22Rv1 (cell line): Measurements from ENCODE around the gene ZNF132.
A peak's percentile ranks its signal among the peaks of the same experiment; 100 is the strongest.

Experiments
- H3K27ac ChIP-seq: fragments of 450-650 bp; 2 replicates; pipeline ENCODE4 v1.5.1; 2017
- ZFX ChIP-seq: fragments of 450-650 bp; IDR thresholded peaks from 2 replicates; pipeline ENCODE4 v1.6.1; 2017; ENCODE audit warnings: antibody characterized with exemption, borderline replicate concordance
- TF ChIP-seq, protein P1 (sequence below): fragments of 450-650 bp; IDR thresholded peaks from 2 replicates; pipeline ENCODE4 v1.5.1; 2017; ENCODE audit warnings: mild to moderate bottlenecking

Gene ZNF132

DNA sequence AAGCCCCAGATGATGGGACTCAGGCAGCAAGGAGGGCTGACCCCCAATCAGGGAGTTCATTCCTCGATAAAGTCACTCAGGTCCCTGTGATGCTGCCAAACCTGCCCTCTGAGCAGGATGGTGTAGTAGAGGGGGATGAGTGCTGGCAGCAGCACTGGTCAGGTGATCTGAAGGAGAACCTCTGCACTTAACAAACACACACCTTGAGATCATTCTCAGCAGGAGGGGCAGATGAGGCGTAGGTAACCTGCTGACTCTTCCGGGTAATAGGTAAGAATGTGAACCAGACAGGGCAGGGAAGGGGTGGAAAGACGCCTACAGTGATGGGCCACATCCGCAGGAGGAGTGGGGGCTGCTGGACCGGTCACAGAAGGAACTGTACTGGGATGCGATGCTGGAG, 39.4 kb upstream of the ZNF132 start:
- TF ChIP-seq ZFX, result no peak
- TF ChIP-seq, protein P1, sequence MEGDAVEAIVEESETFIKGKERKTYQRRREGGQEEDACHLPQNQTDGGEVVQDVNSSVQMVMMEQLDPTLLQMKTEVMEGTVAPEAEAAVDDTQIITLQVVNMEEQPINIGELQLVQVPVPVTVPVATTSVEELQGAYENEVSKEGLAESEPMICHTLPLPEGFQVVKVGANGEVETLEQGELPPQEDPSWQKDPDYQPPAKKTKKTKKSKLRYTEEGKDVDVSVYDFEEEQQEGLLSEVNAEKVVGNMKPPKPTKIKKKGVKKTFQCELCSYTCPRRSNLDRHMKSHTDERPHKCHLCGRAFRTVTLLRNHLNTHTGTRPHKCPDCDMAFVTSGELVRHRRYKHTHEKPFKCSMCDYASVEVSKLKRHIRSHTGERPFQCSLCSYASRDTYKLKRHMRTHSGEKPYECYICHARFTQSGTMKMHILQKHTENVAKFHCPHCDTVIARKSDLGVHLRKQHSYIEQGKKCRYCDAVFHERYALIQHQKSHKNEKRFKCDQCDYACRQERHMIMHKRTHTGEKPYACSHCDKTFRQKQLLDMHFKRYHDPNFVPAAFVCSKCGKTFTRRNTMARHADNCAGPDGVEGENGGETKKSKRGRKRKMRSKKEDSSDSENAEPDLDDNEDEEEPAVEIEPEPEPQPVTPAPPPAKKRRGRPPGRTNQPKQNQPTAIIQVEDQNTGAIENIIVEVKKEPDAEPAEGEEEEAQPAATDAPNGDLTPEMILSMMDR, result no peak
- H3K27ac ChIP-seq, result peak overlapping the region; percentile 98; the same call in 1 of the 2 replicates

DNA sequence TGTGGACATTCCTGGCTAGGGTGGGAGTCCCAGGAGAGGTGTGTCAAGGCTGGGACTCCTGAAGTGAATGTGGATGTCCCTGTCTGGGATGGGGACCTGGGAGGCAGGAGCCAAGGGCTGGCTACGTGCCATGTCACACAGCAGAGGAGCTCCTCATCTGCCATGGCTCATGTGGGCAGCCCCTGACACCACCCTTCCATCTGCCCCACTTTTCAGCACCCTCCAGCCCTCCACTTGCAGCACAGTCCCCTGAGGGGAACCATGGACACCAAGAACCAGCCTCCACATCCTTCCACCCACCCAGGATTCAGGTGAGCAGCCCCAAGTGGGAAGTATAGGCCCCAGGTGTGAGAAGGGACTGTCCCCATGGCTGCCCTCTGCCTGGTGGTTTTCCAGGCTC, 37.9 kb upstream of the ZNF132 start:
- peak overlapping the region; percentile 98 for H3K27ac ChIP-seq
- TF ChIP-seq, protein P1, result no peak
- TF ChIP-seq ZFX, result no peak

DNA sequence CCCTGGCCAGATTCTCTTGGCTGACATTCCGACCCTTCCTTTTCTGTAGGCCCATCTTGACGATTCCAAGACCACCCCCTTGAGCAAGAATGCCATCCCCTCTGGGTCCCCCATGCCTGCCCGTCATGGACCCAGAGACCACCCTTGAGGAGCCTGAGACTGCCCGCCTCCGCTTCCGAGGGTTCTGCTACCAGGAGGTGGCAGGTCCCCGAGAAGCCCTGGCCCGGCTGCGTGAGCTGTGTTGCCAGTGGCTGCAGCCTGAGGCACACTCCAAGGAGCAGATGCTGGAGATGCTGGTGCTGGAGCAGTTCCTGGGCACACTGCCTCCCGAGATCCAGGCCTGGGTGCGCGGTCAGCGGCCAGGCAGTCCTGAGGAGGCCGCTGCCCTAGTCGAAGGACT, 37.2 kb upstream of the ZNF132 start:
- TF ChIP-seq ZFX, result no peak
- TF ChIP-seq, protein P1, result no peak
- H3K27ac ChIP-seq, result peak overlapping the region; percentile 98

DNA sequence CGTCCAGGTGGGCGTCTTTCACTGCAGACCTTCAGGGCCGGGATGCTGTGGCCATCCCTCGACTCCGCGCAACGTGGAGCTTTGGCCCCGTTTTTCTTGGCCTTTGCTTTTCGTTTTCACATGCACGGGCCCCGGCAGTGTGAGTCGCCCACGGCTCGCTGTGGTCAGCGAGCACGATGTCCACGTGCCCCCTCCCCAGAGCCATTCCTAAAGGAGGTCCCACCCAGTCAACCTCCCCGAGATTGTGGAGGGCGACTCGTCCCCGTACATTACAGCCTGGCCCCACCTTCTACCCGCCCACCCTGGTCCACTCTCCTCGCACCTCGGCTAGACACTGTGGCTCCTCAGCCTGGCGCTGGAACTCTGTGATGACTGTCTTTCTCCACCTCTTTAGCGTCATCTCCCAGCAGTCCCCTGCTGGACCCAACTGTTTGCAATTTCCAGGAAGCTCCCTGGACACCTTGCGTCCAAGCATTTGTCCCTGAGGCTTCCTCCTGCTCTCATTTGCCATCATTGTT, 36.6 kb upstream of the ZNF132 start:
- peak overlapping the region; percentile 98 for H3K27ac ChIP-seq
- no peak for TF ChIP-seq ZFX
- TF ChIP-seq, protein P1, result no peak

DNA sequence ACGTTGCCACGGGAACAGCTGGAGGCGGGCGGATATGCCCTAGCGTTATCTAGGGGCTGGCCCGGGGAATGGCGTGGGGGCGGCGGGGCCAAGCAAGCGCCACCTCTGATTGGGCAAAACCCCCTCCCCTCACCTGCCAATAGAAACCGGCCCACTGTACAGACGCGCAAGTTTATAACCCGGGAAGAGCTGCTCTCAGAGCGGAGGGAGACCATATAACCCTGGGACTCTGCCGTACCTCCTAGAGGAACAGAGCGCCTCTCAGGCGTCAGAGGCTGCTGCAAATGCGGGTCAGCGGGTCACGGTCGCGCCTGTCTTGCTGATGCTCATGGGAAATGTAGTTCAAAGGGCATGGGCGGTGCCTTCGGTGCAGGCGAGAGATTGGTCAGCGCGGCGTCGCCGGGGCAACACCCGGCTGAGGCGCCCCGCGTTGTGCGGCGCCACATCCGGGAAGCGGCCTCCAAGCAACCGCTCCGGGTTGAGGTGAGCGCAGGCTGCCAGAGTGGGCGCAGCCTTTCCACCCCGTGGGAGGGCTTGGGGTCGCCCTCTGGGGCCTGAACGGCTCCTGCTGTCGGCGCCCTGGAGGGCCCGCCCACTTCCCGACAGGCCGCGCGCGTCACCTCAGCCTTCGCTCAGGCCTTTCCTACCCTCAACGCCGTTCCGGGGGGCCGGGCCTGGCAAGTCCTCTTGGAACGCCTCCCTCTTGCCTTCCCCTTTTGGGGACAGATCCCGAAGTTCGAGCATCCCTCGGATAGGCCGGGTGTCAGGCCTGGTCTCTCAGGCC, 36.0 kb upstream of the ZNF132 start, which contains the start of gene ZNF446:
ZNF446 (plus strand) TSS at position 639 of the 784 bp plus-strand sequence. CDS start 867 bp downstream, outside the sequence.
- TF ChIP-seq, protein P1, result no peak
- TF ChIP-seq ZFX, result no peak
- peak within 1 kb of the TSS; percentile 98 for H3K27ac ChIP-seq

DNA sequence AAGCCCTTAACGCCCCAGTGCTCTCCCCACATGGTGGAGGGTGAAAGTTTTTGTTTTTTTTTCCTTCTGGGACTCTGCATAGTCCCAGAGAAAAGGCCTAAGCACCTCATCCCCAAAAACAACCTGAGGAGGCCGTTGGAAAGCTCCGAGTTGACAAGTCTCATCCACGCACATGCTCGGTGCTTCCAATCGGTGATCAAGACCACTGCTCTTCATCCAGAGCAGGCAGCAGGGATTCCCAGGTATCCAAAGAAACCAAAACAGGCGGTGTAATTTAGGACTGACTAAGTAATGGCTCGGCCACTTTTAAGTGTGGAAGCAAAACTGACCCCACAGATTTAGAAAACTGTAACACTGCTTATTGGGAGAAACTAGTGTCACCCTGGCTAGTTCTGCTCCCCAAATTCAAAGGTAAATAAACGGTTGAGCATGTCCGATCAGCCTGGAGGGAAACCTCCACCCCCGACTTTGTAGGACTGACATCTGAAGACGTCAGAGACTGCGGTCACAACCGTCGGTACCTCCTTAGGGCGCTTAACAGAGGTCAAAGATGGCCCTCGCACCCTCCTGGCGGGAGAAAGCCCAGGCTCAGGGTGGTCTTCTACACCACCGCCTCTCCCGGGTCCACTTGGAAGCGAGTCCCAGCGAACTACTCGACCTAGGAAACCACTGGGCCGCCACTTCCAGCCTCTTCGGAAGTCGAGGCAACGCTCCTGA, 35.2 kb upstream of the ZNF132 start:
- peak overlapping the region; percentile 98 for H3K27ac ChIP-seq
- TF ChIP-seq, protein P1, result no peak
- no peak for TF ChIP-seq ZFX
